ENCODE measurements around the gene DRAXIN.

DRAXIN gene

DNA sequence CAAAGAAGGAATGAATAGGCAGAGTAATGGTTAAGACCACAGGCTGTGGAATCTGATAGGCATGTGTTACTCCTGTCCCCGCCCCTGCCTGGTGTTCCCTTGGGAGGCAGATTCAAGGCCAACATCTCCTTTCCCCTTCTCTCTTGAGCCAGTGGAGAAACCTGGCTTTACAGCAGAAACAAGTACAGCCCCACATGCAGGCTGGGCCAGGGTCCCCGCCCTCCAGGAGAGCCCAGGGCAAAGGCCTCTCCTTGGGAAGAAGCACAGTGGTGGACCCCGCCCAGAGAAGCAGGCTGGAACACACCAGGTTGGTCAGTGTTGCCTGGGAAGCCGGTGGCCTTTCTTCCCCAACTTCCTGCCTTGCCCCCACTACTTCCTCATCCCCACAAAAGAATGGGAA, 77.3 kb downstream of the DRAXIN start:
- Histone ChIP-seq H3K9ac (ENCODE audit: low read length) (no peak overlapping the region), H3F3A (ENCODE audit: insufficient read depth, low read length) (no peaks in the 10 kb centered on the region), H3K4me1 (ENCODE audit: insufficient read depth, low read length, severe bottlenecking) (peaks cover 5% of the 10 kb centered on the region), H3K79me2 (ENCODE audit: insufficient read depth, low read length) (no peaks in the 10 kb centered on the region), H3K4me2 (ENCODE audit: low read length) (no peak overlapping the region), H3K4me3 (ENCODE audit: low read depth, low read length, poor library complexity, severe bottlenecking) (no peak overlapping the region), H3K9me2 (ENCODE audit: low read depth, low read length) (no peaks in the 10 kb centered on the region), H3K27ac (ENCODE audit: low read depth, low read length, poor library complexity, severe bottlenecking) (no peak overlapping the region), H3K9me3 (ENCODE audit: low read length) (no peaks in the 10 kb centered on the region), H4K20me1 (ENCODE audit: insufficient read depth, low read length) (no peaks in the 10 kb centered on the region), H3K27me3 (ENCODE audit: insufficient read depth, low read length) (no peaks in the 10 kb centered on the region), H3K36me3 (ENCODE audit: insufficient read depth, low read length) (no peaks in the 10 kb centered on the region), H2AFZ (ENCODE audit: low read length) (no peak overlapping the region)
- no peak for TF ChIP-seq EZH2 (IDR thresholded peaks at IDR 0.05; ENCODE audit: borderline replicate concordance, low read length)
- TF ChIP-seq, protein P1, sequence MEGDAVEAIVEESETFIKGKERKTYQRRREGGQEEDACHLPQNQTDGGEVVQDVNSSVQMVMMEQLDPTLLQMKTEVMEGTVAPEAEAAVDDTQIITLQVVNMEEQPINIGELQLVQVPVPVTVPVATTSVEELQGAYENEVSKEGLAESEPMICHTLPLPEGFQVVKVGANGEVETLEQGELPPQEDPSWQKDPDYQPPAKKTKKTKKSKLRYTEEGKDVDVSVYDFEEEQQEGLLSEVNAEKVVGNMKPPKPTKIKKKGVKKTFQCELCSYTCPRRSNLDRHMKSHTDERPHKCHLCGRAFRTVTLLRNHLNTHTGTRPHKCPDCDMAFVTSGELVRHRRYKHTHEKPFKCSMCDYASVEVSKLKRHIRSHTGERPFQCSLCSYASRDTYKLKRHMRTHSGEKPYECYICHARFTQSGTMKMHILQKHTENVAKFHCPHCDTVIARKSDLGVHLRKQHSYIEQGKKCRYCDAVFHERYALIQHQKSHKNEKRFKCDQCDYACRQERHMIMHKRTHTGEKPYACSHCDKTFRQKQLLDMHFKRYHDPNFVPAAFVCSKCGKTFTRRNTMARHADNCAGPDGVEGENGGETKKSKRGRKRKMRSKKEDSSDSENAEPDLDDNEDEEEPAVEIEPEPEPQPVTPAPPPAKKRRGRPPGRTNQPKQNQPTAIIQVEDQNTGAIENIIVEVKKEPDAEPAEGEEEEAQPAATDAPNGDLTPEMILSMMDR (IDR thresholded peaks at IDR 0.05; ENCODE audit: low read length): no peak

DNA sequence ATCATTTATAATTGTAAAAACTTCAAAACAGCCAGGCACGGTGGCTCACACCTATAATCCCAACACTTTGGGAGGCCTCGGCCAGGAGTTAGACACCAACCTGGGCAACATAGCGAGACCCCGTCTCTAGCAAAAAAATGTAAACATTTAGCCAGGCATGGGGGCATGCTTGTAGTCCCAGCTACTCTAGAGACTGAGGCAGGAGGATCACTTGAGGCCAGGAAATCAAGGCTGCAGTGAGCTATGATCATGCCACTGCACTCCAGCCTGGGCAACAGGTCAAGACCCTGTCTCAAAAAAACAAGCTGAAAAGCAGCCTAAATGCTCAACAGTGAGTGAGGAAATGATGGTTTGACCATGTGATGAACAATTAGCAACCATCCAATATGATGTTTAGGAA, 77.8 kb downstream of the DRAXIN start:
- no peaks in the 10 kb centered on the region for H3K9me3 ChIP-seq (ENCODE audit: low read length)
- no peak overlapping the region for H3K4me3 ChIP-seq (ENCODE audit: low read depth, low read length, poor library complexity, severe bottlenecking)
- peaks cover 5% of the 10 kb centered on the region for H3K4me1 ChIP-seq (ENCODE audit: insufficient read depth, low read length, severe bottlenecking)
- no peak overlapping the region for H3K9ac ChIP-seq (ENCODE audit: low read length)
- no peak overlapping the region for H2AFZ ChIP-seq (ENCODE audit: low read length)
- no peak overlapping the region for H3K4me2 ChIP-seq (ENCODE audit: low read length)
- H3K27ac ChIP-seq (ENCODE audit: low read depth, low read length, poor library complexity, severe bottlenecking): no peak overlapping the region
- H3K27me3 ChIP-seq (ENCODE audit: insufficient read depth, low read length): no peaks in the 10 kb centered on the region
- no peaks in the 10 kb centered on the region for H3K9me2 ChIP-seq (ENCODE audit: low read depth, low read length)
- H3F3A ChIP-seq (ENCODE audit: insufficient read depth, low read length): no peaks in the 10 kb centered on the region
- no peak for TF ChIP-seq EZH2 (IDR thresholded peaks at IDR 0.05; ENCODE audit: borderline replicate concordance, low read length)
- TF ChIP-seq, protein P1 (IDR thresholded peaks at IDR 0.05; ENCODE audit: low read length): no peak
- H3K36me3 ChIP-seq (ENCODE audit: insufficient read depth, low read length): no peaks in the 10 kb centered on the region
- H4K20me1 ChIP-seq (ENCODE audit: insufficient read depth, low read length): no peaks in the 10 kb centered on the region
- no peaks in the 10 kb centered on the region for H3K79me2 ChIP-seq (ENCODE audit: insufficient read depth, low read length)

DNA sequence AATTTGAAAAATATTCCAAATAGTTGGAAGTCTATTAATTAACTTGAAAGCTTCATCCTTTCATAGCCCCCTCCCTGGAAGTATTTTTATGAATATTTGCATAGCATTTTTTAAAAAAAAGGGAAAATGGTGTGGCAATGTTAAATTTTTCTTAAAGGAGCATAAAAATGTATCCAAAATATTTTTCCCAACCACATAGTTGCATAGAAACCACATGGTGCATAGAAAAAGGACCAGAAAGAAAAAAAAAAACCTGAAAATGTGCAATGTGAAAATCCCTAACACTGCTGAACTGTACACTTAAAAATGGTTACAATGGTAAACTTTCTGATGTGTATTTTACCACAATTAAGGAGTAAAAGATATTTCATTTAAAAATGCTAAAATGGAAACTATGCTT, 78.5 kb downstream of the DRAXIN start:
- Histone ChIP-seq H3K4me1 (ENCODE audit: insufficient read depth, low read length, severe bottlenecking) (peaks cover 5% of the 10 kb centered on the region), H3K9me3 (ENCODE audit: low read length) (no peaks in the 10 kb centered on the region), H3K4me2 (ENCODE audit: low read length) (no peak overlapping the region), H3F3A (ENCODE audit: insufficient read depth, low read length) (no peaks in the 10 kb centered on the region), H4K20me1 (ENCODE audit: insufficient read depth, low read length) (no peaks in the 10 kb centered on the region), H3K36me3 (ENCODE audit: insufficient read depth, low read length) (no peaks in the 10 kb centered on the region), H3K27me3 (ENCODE audit: insufficient read depth, low read length) (no peaks in the 10 kb centered on the region), H3K4me3 (ENCODE audit: low read depth, low read length, poor library complexity, severe bottlenecking) (no peak overlapping the region), H3K9ac (ENCODE audit: low read length) (no peak overlapping the region), H2AFZ (ENCODE audit: low read length) (no peak overlapping the region), H3K27ac (ENCODE audit: low read depth, low read length, poor library complexity, severe bottlenecking) (no peak overlapping the region), H3K79me2 (ENCODE audit: insufficient read depth, low read length) (no peaks in the 10 kb centered on the region), H3K9me2 (ENCODE audit: low read depth, low read length) (no peaks in the 10 kb centered on the region)
- TF ChIP-seq, protein P1 (IDR thresholded peaks at IDR 0.05; ENCODE audit: low read length): no peak
- TF ChIP-seq EZH2 (IDR thresholded peaks at IDR 0.05; ENCODE audit: borderline replicate concordance, low read length): no peak
